ENCODE measurements around the gene TP53. TPM values are rescaled to one million over a fixed set of nuclear protein-coding genes. Genes with fewer than 3 reads are reported as not detected.

Gene TP53
- total RNA-seq, 1 experiment from 2014 or later, result 179 TPM

DNA sequence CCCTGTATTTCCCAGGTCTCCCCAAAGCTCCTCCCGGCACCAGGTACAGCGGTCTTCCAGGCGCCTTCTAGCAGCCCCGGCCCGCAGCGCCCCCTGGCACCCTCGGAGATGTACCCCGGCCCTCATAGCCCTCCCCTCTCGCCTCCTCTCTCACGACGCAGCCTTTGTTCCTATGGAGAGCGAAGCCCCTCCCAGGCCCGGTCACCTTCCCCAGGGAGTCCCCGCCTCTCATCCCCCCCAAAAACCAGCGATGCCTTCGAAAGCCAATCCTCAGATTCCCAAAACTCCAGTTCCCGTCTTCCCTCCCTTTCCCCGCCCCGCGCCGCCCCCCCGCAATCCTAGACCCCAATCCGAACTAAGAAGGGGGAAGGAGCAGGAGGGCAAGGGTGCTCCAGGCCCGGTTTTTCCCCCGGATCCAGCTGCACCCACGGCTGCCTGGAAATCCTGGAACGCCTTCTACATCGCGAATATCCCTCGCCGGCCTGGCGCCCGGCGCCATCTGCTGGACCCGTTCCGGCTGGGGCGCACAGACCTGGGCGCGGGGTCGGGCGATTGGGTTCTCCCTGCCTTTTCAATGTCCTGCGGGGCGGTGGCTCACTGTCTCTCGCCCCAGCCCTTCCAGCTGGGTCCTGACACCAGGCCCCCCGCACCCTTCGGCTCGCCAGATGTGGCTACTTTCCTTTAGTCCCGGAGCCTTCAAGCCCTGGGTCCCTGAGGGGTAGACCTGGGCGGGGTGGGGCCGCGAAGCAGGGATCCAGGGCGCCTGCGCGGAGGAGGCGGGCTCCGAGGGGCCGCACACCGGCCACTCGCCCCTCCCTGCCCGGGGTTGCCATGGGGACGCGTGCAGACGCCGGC is 29.8 kb upstream of the TP53 start, which contains the start of gene DNAH2 (continued):
- TF ChIP-seq, protein P1, sequence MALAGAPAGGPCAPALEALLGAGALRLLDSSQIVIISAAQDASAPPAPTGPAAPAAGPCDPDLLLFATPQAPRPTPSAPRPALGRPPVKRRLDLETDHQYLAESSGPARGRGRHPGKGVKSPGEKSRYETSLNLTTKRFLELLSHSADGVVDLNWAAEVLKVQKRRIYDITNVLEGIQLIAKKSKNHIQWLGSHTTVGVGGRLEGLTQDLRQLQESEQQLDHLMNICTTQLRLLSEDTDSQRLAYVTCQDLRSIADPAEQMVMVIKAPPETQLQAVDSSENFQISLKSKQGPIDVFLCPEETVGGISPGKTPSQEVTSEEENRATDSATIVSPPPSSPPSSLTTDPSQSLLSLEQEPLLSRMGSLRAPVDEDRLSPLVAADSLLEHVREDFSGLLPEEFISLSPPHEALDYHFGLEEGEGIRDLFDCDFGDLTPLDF (CRISPR knock-in tag; IDR thresholded peaks at IDR 0.05), result peak; percentile 62; the same call in 1 of the 2 replicates
- TF ChIP-seq, protein P2, sequence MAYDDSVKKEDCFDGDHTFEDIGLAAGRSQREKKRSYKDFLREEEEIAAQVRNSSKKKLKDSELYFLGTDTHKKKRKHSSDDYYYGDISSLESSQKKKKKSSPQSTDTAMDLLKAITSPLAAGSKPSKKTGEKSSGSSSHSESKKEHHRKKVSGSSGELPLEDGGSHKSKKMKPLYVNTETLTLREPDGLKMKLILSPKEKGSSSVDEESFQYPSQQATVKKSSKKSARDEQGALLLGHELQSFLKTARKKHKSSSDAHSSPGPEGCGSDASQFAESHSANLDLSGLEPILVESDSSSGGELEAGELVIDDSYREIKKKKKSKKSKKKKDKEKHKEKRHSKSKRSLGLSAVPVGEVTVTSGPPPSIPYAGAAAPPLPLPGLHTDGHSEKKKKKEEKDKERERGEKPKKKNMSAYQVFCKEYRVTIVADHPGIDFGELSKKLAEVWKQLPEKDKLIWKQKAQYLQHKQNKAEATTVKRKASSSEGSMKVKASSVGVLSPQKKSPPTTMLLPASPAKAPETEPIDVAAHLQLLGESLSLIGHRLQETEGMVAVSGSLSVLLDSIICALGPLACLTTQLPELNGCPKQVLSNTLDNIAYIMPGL (CRISPR knock-in tag; IDR thresholded peaks at IDR 0.05), result peak; percentile 88; the same call in 1 of the 2 replicates
- TF ChIP-seq, protein P3, sequence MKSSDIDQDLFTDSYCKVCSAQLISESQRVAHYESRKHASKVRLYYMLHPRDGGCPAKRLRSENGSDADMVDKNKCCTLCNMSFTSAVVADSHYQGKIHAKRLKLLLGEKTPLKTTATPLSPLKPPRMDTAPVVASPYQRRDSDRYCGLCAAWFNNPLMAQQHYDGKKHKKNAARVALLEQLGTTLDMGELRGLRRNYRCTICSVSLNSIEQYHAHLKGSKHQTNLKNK (CRISPR knock-in tag; IDR thresholded peaks at IDR 0.05), result no peak
- TF ChIP-seq SMAD4 (CRISPR knock-in tag; IDR thresholded peaks at IDR 0.05) (no peak), JUN (CRISPR knock-in tag; IDR thresholded peaks at IDR 0.05) (no peak), ZNF138 (CRISPR knock-in tag; conservative IDR thresholded peaks at IDR 0.05) (0 out of 2 replicates have a peak, but pooled peaks have one; percentile 29), NFYB (CRISPR knock-in tag; conservative IDR thresholded peaks at IDR 0.05; ENCODE audit: low read depth) (no peak)
- TF ChIP-seq, protein P4, sequence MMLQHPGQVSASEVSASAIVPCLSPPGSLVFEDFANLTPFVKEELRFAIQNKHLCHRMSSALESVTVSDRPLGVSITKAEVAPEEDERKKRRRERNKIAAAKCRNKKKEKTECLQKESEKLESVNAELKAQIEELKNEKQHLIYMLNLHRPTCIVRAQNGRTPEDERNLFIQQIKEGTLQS (CRISPR knock-in tag; conservative IDR thresholded peaks at IDR 0.05), result no peak

DNA sequence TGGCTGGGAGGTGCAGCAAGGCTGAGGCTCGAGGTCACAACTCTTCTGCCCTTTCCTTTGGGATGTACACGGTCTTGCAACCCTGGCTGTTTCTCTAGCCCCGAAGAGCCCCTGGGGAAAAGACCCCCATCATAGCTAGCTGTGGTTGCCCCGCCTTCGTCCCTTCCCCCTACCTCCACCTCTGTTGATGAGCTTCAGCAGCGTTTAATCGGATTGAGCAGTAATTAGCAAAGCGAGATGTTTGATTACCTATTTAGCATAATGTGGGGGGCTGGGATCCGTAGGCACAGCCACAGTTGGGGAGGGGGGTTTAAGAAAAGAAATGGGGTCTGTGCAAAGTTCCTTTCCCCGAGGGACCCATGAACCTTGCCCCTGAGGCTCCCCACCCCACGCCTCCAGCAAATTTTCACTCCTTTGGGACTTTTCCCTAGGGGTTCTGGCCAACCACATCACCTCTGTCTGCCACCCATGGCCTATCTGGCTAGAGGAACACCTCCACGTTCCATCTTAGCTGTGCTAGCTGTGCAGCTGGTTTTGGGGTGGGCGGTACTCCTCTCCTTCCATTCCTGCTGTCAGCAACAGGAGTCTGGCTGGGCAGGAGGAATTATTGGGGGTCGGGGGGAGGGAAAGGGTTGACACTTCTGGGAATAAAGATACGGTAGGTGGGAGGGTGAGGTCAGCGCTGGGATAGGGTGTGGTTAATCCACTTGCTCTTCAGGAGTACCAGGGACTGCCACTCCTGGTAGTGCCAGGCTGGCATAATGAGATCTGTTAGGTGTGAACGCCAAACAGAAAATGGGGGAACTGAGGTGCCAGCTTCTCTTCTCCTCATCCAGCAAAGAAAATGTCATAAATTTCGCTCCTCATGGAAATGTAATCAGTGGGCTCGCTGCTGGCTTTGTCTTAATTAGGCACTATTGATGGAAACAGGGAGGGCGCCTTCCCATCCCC is 28.9 kb upstream of the TP53 start:
- DNase-seq (ENCODE audit: low spot score) (no peak), ATAC-seq (no peak)
- CTCF ChIA-PET, result interaction anchor here (0.5 to 8.0 kb wide), 48 partner anchors 10 to 1016 kb away, joined by 3 to 120 read pairs (median 4); partner anchors contain the start of genes ACAP1, ATP1B2, EFNB3 and FXR2
- TF ChIP-seq, protein P5, sequence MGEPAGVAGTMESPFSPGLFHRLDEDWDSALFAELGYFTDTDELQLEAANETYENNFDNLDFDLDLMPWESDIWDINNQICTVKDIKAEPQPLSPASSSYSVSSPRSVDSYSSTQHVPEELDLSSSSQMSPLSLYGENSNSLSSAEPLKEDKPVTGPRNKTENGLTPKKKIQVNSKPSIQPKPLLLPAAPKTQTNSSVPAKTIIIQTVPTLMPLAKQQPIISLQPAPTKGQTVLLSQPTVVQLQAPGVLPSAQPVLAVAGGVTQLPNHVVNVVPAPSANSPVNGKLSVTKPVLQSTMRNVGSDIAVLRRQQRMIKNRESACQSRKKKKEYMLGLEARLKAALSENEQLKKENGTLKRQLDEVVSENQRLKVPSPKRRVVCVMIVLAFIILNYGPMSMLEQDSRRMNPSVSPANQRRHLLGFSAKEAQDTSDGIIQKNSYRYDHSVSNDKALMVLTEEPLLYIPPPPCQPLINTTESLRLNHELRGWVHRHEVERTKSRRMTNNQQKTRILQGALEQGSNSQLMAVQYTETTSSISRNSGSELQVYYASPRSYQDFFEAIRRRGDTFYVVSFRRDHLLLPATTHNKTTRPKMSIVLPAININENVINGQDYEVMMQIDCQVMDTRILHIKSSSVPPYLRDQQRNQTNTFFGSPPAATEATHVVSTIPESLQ (CRISPR knock-in tag; IDR thresholded peaks at IDR 0.05), result no peak
- TF ChIP-seq, protein P6, sequence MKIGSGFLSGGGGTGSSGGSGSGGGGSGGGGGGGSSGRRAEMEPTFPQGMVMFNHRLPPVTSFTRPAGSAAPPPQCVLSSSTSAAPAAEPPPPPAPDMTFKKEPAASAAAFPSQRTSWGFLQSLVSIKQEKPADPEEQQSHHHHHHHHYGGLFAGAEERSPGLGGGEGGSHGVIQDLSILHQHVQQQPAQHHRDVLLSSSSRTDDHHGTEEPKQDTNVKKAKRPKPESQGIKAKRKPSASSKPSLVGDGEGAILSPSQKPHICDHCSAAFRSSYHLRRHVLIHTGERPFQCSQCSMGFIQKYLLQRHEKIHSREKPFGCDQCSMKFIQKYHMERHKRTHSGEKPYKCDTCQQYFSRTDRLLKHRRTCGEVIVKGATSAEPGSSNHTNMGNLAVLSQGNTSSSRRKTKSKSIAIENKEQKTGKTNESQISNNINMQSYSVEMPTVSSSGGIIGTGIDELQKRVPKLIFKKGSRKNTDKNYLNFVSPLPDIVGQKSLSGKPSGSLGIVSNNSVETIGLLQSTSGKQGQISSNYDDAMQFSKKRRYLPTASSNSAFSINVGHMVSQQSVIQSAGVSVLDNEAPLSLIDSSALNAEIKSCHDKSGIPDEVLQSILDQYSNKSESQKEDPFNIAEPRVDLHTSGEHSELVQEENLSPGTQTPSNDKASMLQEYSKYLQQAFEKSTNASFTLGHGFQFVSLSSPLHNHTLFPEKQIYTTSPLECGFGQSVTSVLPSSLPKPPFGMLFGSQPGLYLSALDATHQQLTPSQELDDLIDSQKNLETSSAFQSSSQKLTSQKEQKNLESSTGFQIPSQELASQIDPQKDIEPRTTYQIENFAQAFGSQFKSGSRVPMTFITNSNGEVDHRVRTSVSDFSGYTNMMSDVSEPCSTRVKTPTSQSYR (CRISPR knock-in tag; IDR thresholded peaks at IDR 0.05), result 0 out of 2 replicates have a peak, but pooled peaks have one; percentile 2
- TF ChIP-seq NFATC4 (CRISPR knock-in tag; IDR thresholded peaks at IDR 0.05), result no peak
- peak; percentile 11; the same call in 1 of the 2 replicates for TF ChIP-seq ZNF121 (CRISPR knock-in tag; IDR thresholded peaks at IDR 0.05)
- TF ChIP-seq, protein P7, sequence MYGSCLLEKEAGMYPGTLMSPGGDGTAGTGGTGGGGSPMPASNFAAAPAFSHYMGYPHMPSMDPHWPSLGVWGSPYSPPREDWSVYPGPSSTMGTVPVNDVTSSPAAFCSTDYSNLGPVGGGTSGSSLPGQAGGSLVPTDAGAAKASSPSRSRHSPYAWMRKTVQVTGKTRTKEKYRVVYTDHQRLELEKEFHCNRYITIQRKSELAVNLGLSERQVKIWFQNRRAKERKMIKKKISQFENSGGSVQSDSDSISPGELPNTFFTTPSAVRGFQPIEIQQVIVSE (CRISPR knock-in tag; IDR thresholded peaks at IDR 0.05; ENCODE audit: borderline replicate concordance), result no peak
- TF ChIP-seq, protein P8, sequence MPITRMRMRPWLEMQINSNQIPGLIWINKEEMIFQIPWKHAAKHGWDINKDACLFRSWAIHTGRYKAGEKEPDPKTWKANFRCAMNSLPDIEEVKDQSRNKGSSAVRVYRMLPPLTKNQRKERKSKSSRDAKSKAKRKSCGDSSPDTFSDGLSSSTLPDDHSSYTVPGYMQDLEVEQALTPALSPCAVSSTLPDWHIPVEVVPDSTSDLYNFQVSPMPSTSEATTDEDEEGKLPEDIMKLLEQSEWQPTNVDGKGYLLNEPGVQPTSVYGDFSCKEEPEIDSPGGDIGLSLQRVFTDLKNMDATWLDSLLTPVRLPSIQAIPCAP (CRISPR knock-in tag; IDR thresholded peaks at IDR 0.05), result no peak
- Mint-ChIP-seq H3K27ac (peak overlapping the region; percentile 72; the same call in 1 of the 2 replicates), H3K27me3 (ENCODE audit: low read depth) (peaks cover 46% of the 10 kb centered on the region), H3K4me3 (peak overlapping the region; percentile 83), H3K9me3 (no peaks in the 10 kb centered on the region), H3K36me3 (no peaks in the 10 kb centered on the region), H3K4me1 (peaks cover 39% of the 10 kb centered on the region)
- POLR2A ChIA-PET, result interaction anchor here (0.6 to 2.3 kb wide), 11 partner anchors 11 to 242 kb away, joined by 3 to 18 read pairs (median 6); partner anchors contain the start of genes EFNB3, MPDU1, NAA38 and SAT2

All from WTC11 (cell line).